NCI-H187 (cell line): ENCODE results near the gene TUFM.
"Not testable (repeated sequence)": the region's sequence is repeated elsewhere in the genome, so short reads cannot be mapped to it uniquely, and the experiment has no call there.

Source experiments
- DNase-seq, 2 experiments: peaks; one replicate each; lab custom pipeline; 2025; lab: John Stamatoyannopoulos, UW

The TUFM gene

DNA sequence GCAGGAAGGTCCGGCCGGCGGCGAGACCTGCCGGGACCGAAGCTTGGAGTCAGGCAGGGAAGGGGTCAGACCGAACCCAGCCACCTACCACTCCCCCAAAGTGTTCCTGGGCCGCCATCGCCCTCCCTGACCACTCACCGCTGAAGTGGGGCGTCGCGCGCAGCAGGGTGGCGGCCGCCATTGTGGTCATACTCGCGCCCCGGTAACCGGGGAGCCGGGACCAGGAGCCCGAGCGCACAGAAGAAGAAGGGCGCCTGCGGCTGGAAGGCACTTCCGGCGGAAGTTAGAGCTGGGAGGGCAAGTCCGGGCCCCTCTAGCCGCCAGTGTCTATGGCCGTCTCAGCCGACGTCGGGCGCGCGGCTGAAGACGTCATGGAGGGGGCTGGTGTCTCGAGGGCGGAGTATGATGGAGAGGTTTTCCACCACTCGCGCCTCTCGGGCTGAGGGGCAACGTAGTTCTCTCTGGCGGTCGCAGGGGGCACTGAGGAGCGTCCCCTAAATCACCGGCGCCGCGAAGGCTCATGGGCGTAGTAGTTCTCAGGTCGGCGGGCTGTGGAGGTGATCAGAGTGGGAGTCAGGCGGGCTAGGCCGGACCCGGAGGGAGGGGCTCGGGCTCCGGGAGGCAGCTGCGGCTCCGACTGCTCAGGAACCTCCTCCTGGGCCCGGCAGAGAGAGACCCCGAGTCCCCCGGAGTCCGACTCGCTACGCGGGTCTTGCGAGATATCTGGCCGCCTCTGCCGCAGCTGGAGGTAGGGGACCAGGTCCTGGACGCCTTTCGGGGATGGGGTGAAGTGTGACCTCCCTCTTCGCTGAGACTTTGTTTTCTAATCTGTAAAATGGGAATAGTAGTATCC is at the start of gene TUFM:
TUFM (minus strand) TSS at position 269 of the 853 bp plus-strand sequence; CDS start at position 190, 79 bp downstream.
- peak; percentile 72 to 88 for DNase-seq

DNA sequence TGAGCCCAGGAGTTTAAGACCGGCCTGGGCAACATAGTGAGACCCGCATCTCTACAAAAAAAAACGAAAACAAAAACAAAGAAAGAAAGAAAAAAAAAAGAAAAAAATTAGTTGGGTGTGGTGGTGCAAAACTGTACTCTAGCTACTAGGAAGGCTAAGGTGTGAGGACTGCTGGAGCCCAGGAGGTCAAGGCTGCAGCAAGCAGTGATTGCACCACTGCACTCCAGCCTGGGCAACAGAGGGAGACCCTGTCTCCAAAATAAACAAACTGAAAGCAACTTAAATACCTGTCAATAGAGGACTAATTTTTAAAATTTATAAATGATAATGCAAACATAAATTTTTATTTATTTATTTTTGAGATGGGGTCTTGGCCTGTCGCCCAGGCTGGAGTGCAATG is 49.5 kb upstream of the TUFM start:
- DNase-seq = no peak

GRCh38 chr16:28893291-28893690 is 47.1 kb upstream of the TUFM start:
- no peak for DNase-seq

- DNase-seq = no peak
Measured at GRCh38 chr16:28891964-28892890, 46.1 kb upstream of the TUFM start.

DNA sequence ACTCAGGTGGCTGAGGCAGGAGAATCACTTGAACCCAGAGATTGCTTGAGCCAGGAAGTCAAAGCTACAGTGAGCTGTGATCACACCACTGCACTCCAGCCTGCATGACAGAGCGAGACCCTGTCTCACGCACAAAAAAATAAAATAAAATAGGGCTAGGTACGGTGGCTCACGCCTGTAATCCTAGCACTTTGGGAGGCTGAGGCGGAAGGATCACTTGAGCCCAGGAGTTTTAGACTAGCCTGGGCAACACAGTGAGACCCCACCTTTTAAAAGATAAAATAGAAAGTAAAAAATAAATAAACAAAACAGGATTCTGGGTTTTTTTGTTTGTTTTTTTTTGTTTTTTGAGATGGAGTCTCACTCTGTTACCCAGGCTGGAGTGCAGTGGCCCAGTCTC is 44.2 kb upstream of the TUFM start:
- DNase-seq = not testable (repeated sequence)

DNA sequence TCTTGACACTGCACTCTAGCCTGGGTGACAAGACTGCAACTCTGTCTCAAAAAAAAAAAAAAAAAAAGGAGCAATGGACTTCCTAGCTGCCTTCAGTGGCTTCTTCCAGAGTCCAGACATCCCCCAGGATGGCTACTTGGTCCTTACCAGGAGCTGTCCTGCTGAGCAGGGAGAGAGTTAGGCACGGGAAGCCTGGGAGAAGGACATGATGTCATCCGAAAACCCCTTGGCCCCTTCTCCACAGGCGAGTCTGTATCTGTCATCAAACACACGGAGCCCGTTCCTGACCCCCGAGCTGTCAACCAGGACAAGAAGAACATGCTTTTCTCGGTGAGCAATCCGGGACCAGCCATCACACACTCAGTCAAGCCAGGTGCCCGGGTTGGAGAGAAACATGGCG is 40.8 kb upstream of the TUFM start:
- no peak for DNase-seq

- no peak for DNase-seq
Measured at GRCh38 chr16:28884045-28884444, 37.9 kb upstream of the TUFM start.

DNA sequence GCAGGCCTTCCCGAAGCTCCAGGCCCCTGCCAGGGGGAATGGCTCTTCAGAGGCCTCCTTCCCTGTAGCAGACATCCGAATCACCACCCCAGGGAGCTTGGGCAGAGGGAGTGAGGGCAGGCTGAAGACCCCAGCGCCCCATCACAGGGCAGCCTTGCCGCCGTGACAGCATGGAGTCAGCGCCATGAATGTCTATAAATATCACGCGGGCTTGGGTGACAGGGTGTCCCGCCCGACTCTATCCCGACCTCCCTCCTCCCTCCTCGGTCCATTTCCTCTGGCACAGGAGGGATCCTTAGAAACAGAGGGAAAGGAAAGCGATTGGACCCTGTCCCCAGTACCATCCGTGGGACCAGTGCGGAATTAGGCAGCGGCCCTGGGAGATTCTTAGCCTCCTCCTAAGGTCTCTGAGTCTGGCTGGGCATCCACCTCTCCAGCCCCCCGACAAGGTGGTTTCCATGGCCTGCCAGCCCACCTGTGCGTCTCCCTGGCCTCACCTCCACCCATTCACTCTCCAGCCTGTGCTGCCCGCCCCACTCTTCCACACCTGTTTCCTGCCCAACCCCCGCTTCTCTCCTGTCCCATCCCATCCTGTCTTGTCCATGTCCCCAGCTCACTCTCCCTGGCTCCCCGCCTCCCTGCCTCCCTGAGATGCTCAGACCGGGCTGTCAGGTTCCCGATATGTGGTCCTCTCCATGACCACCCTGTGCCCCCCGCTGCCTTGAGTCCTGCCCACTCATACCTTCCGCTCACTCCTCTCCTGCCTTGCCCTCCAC is 37.3 kb upstream of the TUFM start:
- DNase-seq = no peak

DNA sequence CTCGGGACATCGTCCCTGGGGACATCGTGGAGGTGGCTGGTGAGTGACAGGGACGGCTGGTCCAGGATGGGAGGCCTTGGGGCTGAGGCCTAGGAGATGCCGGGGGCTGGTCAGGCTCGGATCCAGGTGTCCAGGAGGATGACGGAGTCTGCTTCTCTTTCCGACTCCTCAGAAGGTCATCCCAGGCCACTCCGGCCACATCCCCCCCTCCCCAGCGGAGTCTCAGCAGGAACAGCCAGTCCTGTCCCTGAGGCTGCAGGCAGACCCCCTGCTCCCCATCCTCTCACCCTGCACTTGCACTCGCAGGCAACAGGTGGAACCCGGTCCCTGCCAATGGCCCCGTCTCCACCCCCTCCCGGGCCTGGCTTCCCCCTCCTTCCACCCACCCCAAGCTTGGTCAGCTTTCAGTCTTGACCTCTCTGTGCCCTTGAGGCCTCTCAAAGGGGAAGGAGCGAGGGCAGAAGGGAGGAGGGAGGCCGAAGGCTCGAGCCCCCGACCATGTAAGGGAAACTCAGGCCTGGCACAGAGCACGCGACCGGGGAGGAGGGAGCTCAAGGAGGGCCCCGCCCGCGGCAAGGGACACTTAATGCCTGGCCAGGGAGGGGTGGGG is 36.5 kb upstream of the TUFM start:
- no peak for DNase-seq

- not testable (repeated sequence) for DNase-seq
Measured at GRCh38 chr16:28881565-28881964, 35.4 kb upstream of the TUFM start.

- no peak for DNase-seq
Measured at GRCh38 chr16:28880955-28881354, 34.8 kb upstream of the TUFM start.

- DNase-seq = no peak
Measured at GRCh38 chr16:28880589-28880915, 34.4 kb upstream of the TUFM start.

- DNase-seq = peak; percentile 43 to 60
Measured at GRCh38 chr16:28879841-28880588, 33.9 kb upstream of the TUFM start.

DNA sequence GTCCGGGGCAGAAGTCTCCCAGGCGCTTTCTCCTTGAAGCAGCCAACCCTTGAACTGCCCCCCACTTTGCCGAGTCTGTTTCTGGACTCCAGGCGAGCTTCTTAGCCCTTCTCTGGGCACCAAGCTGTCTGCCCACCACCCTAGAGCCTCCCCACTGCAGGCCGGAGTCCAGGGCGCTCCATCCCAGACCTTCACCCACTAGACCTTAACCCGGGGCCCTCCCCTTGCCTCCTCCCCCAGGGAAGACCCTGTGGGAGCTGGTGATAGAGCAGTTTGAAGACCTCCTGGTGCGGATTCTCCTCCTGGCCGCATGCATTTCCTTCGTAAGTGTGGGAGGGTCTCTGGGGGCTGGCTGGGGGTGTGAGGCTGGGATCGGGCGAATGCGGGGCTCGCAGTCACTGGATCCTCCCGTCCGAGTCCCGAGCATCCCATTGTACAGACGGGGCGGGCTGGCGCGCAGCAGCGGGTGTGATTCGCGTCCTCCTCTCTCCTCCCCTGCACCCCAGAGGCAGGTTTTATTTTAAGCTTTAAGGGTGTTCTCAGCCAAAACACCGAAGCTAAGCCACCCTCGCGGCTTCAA is 33.2 kb upstream of the TUFM start:
- no peak for DNase-seq

DNA sequence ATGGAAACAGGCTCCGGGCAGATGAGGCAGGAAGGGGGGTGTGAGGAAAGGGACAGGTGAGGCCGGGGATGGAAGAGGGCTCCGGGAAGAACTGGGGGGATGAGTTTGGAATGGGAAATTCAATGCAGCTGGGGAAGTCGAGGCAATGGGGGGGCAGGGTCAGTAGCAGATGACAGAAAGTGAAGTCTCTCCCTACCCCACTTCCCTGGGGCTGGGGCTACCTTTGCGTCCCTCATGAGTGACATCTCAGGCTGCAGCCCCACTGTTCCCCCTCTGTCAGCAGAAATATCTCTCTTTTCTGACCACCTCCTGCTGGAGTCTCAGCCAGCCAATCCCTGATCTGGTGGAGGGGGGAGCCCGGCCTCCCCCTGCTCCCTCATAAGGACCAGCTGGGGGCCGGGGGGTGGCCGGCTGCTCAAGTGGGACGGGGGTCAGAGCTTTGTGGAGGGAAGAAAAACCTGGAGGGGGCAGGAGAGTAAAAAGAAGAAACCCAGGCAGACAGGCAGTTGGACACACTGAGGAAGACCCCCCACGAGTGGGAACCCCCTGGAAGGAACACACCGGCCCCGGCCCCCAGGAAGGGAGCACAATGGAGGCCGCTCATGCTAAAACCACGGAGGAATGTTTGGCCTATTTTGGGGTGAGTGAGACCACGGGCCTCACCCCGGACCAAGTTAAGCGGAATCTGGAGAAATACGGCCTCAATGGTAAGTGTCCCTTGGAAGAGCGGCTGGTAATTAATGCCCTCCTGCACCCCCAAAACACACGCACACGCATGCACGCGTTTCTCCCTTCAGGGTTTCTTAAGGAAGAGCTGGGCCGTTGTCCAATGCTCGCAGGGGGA is 32.2 kb upstream of the TUFM start, which contains the start of gene ATP2A1:
ATP2A1 (plus strand) TSS at position 406 of the 844 bp plus-strand sequence; CDS start at position 590, 184 bp downstream.
- no peak for DNase-seq

DNA sequence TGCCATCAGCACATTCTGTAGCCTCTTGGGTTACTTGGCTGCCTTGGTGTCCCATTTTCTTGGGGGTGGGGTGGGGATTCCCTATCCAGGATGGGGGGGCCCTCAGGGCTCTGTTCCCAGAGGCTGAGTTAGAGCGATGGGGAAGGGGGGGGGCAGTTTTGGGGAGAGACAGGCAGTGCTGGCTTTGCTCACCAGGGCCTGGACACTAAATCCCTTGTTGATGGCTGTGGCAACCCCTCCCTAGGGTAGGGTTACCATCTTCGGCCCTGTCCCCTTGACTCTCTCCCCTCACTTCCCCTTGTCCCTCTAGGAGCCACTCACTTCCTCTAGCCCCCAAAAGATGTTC is 31.5 kb upstream of the TUFM start:
- DNase-seq = no peak

DNA sequence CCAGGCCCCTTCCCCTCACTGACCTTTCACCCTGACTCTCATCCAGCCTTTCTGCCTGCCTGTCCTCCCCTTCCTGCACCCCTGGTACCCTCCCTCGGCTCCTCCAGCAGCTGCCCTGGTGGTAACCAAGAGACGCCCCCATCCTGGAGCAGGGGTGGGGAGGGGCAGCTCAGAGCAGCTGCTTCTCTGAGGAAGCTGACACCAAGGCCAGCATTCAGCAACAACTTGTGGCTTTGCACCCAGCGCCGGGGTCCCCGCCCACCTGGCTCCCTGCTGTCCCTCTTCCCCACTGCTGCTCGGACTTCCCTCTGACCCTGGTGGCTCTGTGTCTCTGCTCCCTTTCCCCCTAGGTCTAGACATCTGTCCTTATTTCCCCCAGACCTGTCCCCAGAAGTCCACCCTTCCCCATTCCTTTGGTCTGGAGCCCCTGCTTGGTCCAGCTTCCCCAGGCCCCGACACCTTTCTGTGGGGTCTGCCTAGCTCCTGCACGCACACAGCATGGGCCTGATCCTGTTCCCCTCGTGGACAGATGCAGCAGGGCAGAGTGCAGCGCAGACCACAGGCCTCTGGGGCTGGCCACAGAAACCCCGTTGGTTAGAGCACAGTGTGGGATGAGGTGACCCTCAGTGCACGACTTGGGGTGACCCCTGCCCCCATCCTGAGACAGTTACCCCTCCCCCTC is 31.0 kb upstream of the TUFM start:
- DNase-seq = no peak

GRCh38 chr16:28876019-28876659 is 30.0 kb upstream of the TUFM start:
- DNase-seq = no peak
